Endothelial cell of umbilical vein (primary cell): ENCODE measurements around the gene ABCC5. TPM values are rescaled to one million over a fixed set of nuclear protein-coding genes. Genes with fewer than 3 reads are reported as not detected.

ENCODE experiments used
- BruUV-seq: library from RNA; stranded (reverse); fragments of 400-500 nt; replicated peaks from 2 replicates; lab custom pipeline; 2021; lab: Mats Ljungman, UMichigan
- CTCF ChIA-PET: fragments of 300-600, 350-600 bp; sonication (Branson Sonifier 250); formaldehyde crosslinking; loops from one replicate; lab custom pipeline; 2021; ENCODE audit warnings: antibody characterized with exemption, inconsistent platforms; lab: Charles Lee
- POLR2A ChIA-PET: fragments of 300-600, 350-600 bp; sonication (Branson Sonifier 250); formaldehyde crosslinking; loops from one replicate; lab custom pipeline; 2021; ENCODE audit warnings: antibody characterized with exemption, inconsistent platforms; lab: Charles Lee
- DNase-seq: peaks from one replicate; pipeline ENCODE4 v3.0.0-alpha.2; 2011; ENCODE audit warnings: low read depth, low spot score
- FAIRE-seq: peaks from 2 replicates; lab custom pipeline; 2011; peaks lifted over from hg19 to GRCh38; lab: Jason Lieb, UNC
- H2AFZ ChIP-seq: 2 replicates; pipeline ENCODE4 v1.6.0; 2012; ENCODE audit warnings: low read depth, low read length, control low read depth, inconsistent platforms
- H3K27ac ChIP-seq: 2 replicates; pipeline ENCODE4 v1.5.1; 2011; ENCODE audit warnings: low read depth, mild to moderate bottlenecking, control low read depth, low read length, moderate library complexity; ENCODE audit not compliant: insufficient read depth
- H3K27me3 ChIP-seq, 2 experiments: 2 replicates each; pipeline versions ENCODE4 v1.6.0 to v1.6.1; 2011; ENCODE audit warnings: low read length in 2 of 2, mixed read lengths in 1 of 2; ENCODE audit not compliant: control insufficient read depth in 2 of 2, insufficient read depth in 2 of 2
- H3K36me3 ChIP-seq, 2 experiments: 2 replicates in 1 of 2; 3 replicates in 1 of 2; pipeline ENCODE4 v1.5.1; 2011; ENCODE audit warnings: low read length in 2 of 2, mild to moderate bottlenecking in 1 of 2, moderate library complexity in 1 of 2; ENCODE audit not compliant: control insufficient read depth in 2 of 2, insufficient read depth in 2 of 2; ENCODE audit errors: extremely low read depth in 1 of 2
- H3K4me1 ChIP-seq: 3 replicates; pipeline ENCODE4 v1.5.1; 2011; ENCODE audit warnings: mild to moderate bottlenecking, low read length; ENCODE audit not compliant: control insufficient read depth, insufficient read depth; ENCODE audit errors: extremely low read depth
- H3K4me2 ChIP-seq: 2 replicates; pipeline ENCODE4 v1.6.1; 2011; ENCODE audit warnings: low read length, control low read depth, mixed read lengths; ENCODE audit not compliant: insufficient read depth
- H3K4me3 ChIP-seq, 3 experiments: fragments of 200-600 bp in 1 of 3; sonication (generic), shearing (Covaris generic) in 1 of 3; replicated peaks in 1 of 3; 2 replicates each; pipeline ENCODE4 v1.5.1; 2011 to 2016; ENCODE audit warnings: control low read depth in 3 of 3, low read length in 3 of 3, mild to moderate bottlenecking in 2 of 3, inconsistent platforms in 1 of 3, low read depth in 1 of 3, moderate library complexity in 1 of 3; ENCODE audit not compliant: insufficient read depth in 1 of 3
- H3K79me2 ChIP-seq: 2 replicates; pipeline ENCODE4 v1.6.0; 2012; ENCODE audit warnings: low read length, inconsistent platforms; ENCODE audit not compliant: control insufficient read depth, insufficient read depth
- H3K9ac ChIP-seq: replicated peaks from 2 replicates; pipeline ENCODE3; 2011; ENCODE audit warnings: low read length, control low read depth; ENCODE audit not compliant: insufficient read depth; ENCODE audit errors: extremely low read depth
- H3K9me1 ChIP-seq: replicated peaks from 3 replicates; pipeline ENCODE4 v1.6.0; 2011; ENCODE audit warnings: mild to moderate bottlenecking, low read length; ENCODE audit not compliant: control insufficient read depth, insufficient read depth; ENCODE audit errors: extremely low read depth
- H3K9me3 ChIP-seq: replicated peaks from 2 replicates; pipeline ENCODE4 v1.5.1; 2012; ENCODE audit warnings: low read length, inconsistent platforms; ENCODE audit not compliant: control insufficient read depth, insufficient read depth
- H4K20me1 ChIP-seq: replicated peaks from 2 replicates; pipeline ENCODE3; 2011; ENCODE audit warnings: mild to moderate bottlenecking, low read length; ENCODE audit not compliant: control insufficient read depth, insufficient read depth; ENCODE audit errors: extremely low read depth
- CTCF ChIP-seq, 2 donors: IDR thresholded peaks; 1 replicate in 1 of 2; 2 replicates in 1 of 2; pipeline ENCODE4 v1.5.1; 2011; ENCODE audit warnings: low read length in 2 of 2, mild to moderate bottlenecking in 2 of 2, moderate library complexity in 2 of 2, control low read depth in 1 of 2, inconsistent platforms in 1 of 2, low read depth in 1 of 2; ENCODE audit not compliant: insufficient read depth in 1 of 2; ENCODE audit errors: extremely low read depth in 1 of 2
- EZH2 ChIP-seq: IDR thresholded peaks from 2 replicates; pipeline ENCODE4 v1.6.1; 2012; ENCODE audit warnings: borderline replicate concordance, low read depth, mild to moderate bottlenecking, moderate library complexity, low read length, inconsistent platforms; ENCODE audit not compliant: severe bottlenecking
- FOS ChIP-seq: IDR thresholded peaks from 2 replicates; pipeline ENCODE4 v1.6.1; 2011; ENCODE audit warnings: mild to moderate bottlenecking, low read length, moderate library complexity, borderline replicate concordance; ENCODE audit not compliant: insufficient read depth
- GATA2 ChIP-seq: IDR thresholded peaks from 2 replicates; pipeline ENCODE4 v1.7.0; 2011; ENCODE audit warnings: low read depth, mild to moderate bottlenecking, moderate library complexity, mixed read lengths, low read length; ENCODE audit not compliant: insufficient read length, insufficient read depth
- JUN ChIP-seq: IDR thresholded peaks from 2 replicates; pipeline ENCODE4 v1.6.1; 2011; ENCODE audit warnings: borderline replicate concordance, low read depth; ENCODE audit not compliant: insufficient read length, insufficient read depth
- MAX ChIP-seq: IDR thresholded peaks from 2 replicates; pipeline ENCODE4 v1.6.1; 2011; ENCODE audit not compliant: insufficient read depth, insufficient read length
- MYC ChIP-seq: IDR thresholded peaks from one replicate; pipeline ENCODE4 v1.6.1; 2011; ENCODE audit warnings: mild to moderate bottlenecking, low read depth, low read length
- POLR2A ChIP-seq: IDR thresholded peaks from 2 replicates; pipeline ENCODE4 v1.6.1; 2012; ENCODE audit warnings: low read depth, mild to moderate bottlenecking, control low read depth, low read length
- POLR2AphosphoS5 ChIP-seq: IDR thresholded peaks from 2 replicates; pipeline ENCODE4 v1.6.1; 2012; ENCODE audit warnings: low read depth, mild to moderate bottlenecking, control low read depth, low read length, moderate library complexity; ENCODE audit not compliant: insufficient read depth
- dilution Hi-C: fragments of 300-500 bp; cut with MboI; formaldehyde crosslinking; loops from one replicate; pipeline ENCODE4 v1.15.0; 2019; ENCODE audit warnings: low sequenced_read_pairs; ENCODE audit not compliant: extremely low pct_ligation_motif_present
- intact Hi-C: fragments of 100-400 bp; cut with micrococcal nuclease; formaldehyde crosslinking; loops from one replicate; pipeline ENCODE4 v1.10.0; 2022
- polyA plus RNA-seq, 4 experiments: library from polyadenylated mRNA; depleted of rRNA in 3 of 4; stranded (reverse) in 3 of 4; unstranded in 1 of 4; fragments of >200 nt; gene quantifications; 2 replicates each; pipeline versions ENCODE4 v1.2.1 to v1.2.3, GENCODE V29; 2011 to 2012; ENCODE audit warnings: missing spikeins in 1 of 4
- total RNA-seq: library from RNA; stranded (reverse); gene quantifications from 2 replicates; pipeline ENCODE4 v1.2.3, GENCODE V29; 2021

ABCC5 gene
- total and polyA plus RNA-seq, 2 donors (not counting 3 experiments of a cell fraction or from before 2014, with no cell fraction given) = 22.5 to 24.6 TPM

GRCh38 chr3:183879243-183879642 is 138.4 kb downstream of the ABCC5 start:
- no TSS peak for BruUV-seq
- FAIRE-seq (no peak), DNase-seq (no peak)
- Histone ChIP-seq H3K9me3 (no peaks in the 10 kb centered on the region), H2AFZ (no peak overlapping the region), H3K27me3 (no peaks in the 10 kb centered on the region), H3K4me3 (no peak overlapping the region), H3K4me1 (peaks cover 11% of the 10 kb centered on the region), H4K20me1 (no peaks in the 10 kb centered on the region), H3K79me2 (peaks cover 64% of the 10 kb centered on the region), H3K36me3 (no peaks in the 10 kb centered on the region), H3K27ac (no peak overlapping the region), H3K9ac (no peak overlapping the region), H3K9me1 (no peaks in the 10 kb centered on the region), H3K4me2 (no peak overlapping the region)
- dilution Hi-C loops = no loop called here
- ChIA-PET CTCF (no interaction called here), POLR2A (interaction anchor here (0.6 kb wide), 1 partner anchor 171 kb away, joined by 3 read pairs; no protein-coding TSS in a partner anchor)
- intact Hi-C loops = no loop called here
- TF ChIP-seq CTCF (IDR thresholded peaks at IDR 0.05; ENCODE audit: extremely low read depth in 1 of 2, insufficient read depth in 1 of 2, low read depth in 1 of 2, low read length in 2 of 2) (no peak), MAX (no peak), GATA2 (no peak), EZH2 (no peak), FOS (no peak), POLR2A (no peak), JUN (no peak), MYC (no peak), POLR2AphosphoS5 (no peak)
